Neural cell (in vitro differentiated cells): Measurements from ENCODE around the gene GUCY1A2.

Experiments used
- EP300 ChIP-seq: fragments of 450-650 bp; conservative IDR thresholded peaks from 2 replicates; pipeline ENCODE4 v1.6.1; 2014; ENCODE audit warnings: antibody characterized with exemption, mild to moderate bottlenecking, moderate library complexity; ENCODE audit not compliant: poor library complexity, severe bottlenecking
- EZH2 ChIP-seq: fragments of 200-600, 300-800 bp; shearing (Covaris generic), sonication (generic); IDR thresholded peaks from 2 replicates; pipeline ENCODE4 v1.6.1; 2014; ENCODE audit warnings: antibody characterized with exemption, low read length, borderline replicate concordance, mild to moderate bottlenecking; ENCODE audit not compliant: insufficient read depth, poor library complexity, severe bottlenecking
- MXI1 ChIP-seq: fragments of 450-650 bp; conservative IDR thresholded peaks from 2 replicates; pipeline ENCODE4 v1.6.1; 2014; ENCODE audit warnings: antibody characterized with exemption, mild to moderate bottlenecking; ENCODE audit not compliant: poor library complexity, severe bottlenecking
- POLR2AphosphoS5 ChIP-seq: IDR thresholded peaks from 2 replicates; pipeline ENCODE4 v1.6.1; 2012
- RAD21 ChIP-seq: fragments of 450-650 bp; conservative IDR thresholded peaks from 2 replicates; pipeline ENCODE4 v1.6.1; 2014; ENCODE audit warnings: antibody characterized with exemption, mild to moderate bottlenecking, moderate library complexity
- SMC3 ChIP-seq: fragments of 450-650 bp; conservative IDR thresholded peaks from 2 replicates; pipeline ENCODE4 v1.6.1; 2014; ENCODE audit warnings: antibody characterized with exemption, mild to moderate bottlenecking, moderate library complexity; ENCODE audit not compliant: poor library complexity
- TAF1 ChIP-seq: IDR thresholded peaks from 2 replicates; pipeline ENCODE4 v1.6.1; 2012; ENCODE audit warnings: low read depth
- TF ChIP-seq, protein P1 (sequence below): fragments of 450-650 bp; IDR thresholded peaks from 2 replicates; pipeline ENCODE4 v1.5.1; 2014; ENCODE audit warnings: antibody characterized with exemption, mild to moderate bottlenecking, moderate library complexity; ENCODE audit not compliant: poor library complexity, severe bottlenecking
- TF ChIP-seq, protein P2 (sequence below): IDR thresholded peaks from 2 replicates; pipeline ENCODE4 v1.6.1; 2012; ENCODE audit warnings: borderline replicate concordance

DNA sequence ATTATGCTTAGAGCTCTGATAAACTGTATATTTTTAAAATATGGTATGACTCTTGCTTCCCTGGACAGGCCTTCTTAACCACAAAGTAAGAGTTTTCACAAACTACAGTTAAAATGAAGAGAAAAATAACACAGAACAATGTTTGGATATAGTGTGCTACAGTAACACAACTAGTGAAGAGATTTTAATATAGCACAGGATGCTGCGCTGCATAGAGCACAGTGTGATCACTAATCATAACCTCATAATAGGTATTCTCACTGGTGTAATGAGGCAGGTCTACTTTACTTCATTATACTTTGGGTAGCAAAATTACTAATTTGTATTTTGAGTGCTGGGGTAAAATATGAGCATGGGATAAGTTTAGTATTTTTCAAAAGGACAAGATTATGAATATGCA lies 256.5 kb downstream of the GUCY1A2 start:
- TF ChIP-seq EZH2, result no peak
- no peak for TF ChIP-seq TAF1
- TF ChIP-seq, protein P1, sequence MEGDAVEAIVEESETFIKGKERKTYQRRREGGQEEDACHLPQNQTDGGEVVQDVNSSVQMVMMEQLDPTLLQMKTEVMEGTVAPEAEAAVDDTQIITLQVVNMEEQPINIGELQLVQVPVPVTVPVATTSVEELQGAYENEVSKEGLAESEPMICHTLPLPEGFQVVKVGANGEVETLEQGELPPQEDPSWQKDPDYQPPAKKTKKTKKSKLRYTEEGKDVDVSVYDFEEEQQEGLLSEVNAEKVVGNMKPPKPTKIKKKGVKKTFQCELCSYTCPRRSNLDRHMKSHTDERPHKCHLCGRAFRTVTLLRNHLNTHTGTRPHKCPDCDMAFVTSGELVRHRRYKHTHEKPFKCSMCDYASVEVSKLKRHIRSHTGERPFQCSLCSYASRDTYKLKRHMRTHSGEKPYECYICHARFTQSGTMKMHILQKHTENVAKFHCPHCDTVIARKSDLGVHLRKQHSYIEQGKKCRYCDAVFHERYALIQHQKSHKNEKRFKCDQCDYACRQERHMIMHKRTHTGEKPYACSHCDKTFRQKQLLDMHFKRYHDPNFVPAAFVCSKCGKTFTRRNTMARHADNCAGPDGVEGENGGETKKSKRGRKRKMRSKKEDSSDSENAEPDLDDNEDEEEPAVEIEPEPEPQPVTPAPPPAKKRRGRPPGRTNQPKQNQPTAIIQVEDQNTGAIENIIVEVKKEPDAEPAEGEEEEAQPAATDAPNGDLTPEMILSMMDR, result no peak
- TF ChIP-seq RAD21, result no peak
- TF ChIP-seq POLR2AphosphoS5, result no peak
- no peak for TF ChIP-seq MXI1
- TF ChIP-seq, protein P2, sequence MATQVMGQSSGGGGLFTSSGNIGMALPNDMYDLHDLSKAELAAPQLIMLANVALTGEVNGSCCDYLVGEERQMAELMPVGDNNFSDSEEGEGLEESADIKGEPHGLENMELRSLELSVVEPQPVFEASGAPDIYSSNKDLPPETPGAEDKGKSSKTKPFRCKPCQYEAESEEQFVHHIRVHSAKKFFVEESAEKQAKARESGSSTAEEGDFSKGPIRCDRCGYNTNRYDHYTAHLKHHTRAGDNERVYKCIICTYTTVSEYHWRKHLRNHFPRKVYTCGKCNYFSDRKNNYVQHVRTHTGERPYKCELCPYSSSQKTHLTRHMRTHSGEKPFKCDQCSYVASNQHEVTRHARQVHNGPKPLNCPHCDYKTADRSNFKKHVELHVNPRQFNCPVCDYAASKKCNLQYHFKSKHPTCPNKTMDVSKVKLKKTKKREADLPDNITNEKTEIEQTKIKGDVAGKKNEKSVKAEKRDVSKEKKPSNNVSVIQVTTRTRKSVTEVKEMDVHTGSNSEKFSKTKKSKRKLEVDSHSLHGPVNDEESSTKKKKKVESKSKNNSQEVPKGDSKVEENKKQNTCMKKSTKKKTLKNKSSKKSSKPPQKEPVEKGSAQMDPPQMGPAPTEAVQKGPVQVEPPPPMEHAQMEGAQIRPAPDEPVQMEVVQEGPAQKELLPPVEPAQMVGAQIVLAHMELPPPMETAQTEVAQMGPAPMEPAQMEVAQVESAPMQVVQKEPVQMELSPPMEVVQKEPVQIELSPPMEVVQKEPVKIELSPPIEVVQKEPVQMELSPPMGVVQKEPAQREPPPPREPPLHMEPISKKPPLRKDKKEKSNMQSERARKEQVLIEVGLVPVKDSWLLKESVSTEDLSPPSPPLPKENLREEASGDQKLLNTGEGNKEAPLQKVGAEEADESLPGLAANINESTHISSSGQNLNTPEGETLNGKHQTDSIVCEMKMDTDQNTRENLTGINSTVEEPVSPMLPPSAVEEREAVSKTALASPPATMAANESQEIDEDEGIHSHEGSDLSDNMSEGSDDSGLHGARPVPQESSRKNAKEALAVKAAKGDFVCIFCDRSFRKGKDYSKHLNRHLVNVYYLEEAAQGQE, result no peak
- TF ChIP-seq EP300, result no peak
- no peak for TF ChIP-seq SMC3
